ENCODE measurements around the gene MLEC.
"Not testable (repeated sequence)": the region's sequence is repeated elsewhere in the genome, so short reads cannot be mapped to it uniquely, and the experiment has no call there.

MLEC gene

DNA sequence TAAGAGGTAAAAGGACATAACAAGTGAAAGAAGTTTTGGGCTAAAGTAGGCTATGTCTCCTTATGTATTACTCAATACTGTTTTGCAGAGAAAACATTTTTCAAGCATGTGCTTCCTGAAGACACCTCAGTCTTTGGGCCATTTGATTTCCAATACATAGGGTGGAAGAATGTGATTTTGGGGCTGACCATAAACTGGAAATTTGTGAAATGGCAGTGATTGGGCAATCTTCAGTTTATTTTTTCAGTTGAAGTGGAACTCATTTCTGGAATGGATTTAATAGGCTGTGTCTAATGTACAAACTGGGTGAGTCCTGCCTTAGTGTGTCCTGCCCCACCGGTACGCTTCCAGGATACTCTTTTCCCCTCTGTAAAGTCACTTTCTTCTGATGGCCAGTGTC, 35.8 kb downstream of the MLEC start:
- no peak for ATAC-seq

- no peak for ATAC-seq
These were observed 37.8 kb downstream of the MLEC start for GRCh38 chr12:120724720-120725119.

DNA sequence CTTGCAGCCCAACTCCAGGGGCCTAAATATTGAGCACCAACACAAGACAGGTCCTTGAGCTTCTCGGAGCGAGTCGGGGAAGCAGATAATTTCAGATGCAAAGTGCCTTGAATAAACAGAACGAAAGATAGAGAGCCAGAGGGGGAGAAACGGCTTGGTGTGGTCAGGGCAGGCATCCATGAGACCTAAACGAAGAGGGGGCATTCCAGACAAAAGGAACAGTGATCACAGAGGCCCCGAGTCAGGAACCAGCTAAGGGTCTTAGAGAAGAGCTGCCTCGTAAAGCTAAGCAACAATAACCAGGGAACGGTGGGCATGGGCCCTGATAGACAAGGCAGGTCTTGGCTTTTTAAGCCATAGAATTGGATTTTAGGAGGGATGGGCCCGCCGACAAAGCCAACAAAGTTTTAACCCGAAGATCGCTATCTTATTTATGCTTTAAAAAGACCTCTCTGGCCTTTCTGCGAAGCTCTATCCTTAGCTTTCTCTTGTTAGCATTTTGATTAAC, 38.3 kb downstream of the MLEC start:
- no peak for ATAC-seq

DNA sequence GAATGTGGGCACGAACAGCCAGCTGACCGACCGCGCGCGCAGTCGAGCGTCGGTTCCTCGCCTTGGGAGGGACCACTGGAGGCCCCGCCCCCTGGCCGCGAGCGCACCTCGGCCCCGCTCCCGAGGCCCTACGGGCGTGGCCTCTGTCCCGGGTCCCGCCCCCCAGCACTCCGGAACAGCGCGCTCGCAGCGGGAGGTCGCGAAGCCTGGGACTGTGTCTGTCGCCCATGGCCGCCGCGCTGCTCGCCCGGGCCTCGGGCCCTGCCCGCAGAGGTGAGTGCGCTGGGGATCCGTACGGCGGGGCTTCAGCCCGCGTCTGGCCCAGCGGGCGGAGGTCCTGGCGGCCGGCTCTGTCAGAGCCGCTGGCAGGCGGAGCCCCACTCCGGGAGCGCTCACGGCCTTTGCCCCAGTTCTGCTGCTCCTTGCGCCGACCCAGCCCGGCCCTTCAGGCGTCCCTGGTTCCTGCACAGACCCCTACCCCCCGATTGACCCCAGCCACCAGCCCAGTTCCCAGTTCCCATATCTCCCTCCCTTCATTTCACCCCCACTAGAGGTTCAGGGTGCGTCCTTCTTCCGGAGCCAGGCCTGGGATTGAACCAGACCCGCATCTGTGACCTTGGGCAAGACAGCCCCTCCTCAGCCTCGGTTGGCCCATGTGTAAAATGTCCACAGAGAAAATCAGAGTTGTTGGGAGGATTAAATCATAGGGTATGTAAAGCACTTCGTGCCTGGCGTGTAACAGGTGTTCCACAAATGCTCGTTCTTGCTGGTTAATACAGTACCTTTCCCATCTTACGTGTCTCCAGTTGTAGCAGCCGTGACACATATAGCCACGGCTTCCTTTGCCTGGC, 38.9 kb downstream of the MLEC start, which contains the start of gene ACADS:
TSS of gene ACADS (plus strand) at position 168 of the 851 bp plus-strand sequence. CDS start at position 228, 60 bp downstream.
- ATAC-seq, result peak; percentile 100

GRCh38 chr12:120726510-120726793, 39.5 kb downstream of the MLEC start:
- ATAC-seq, result no peak

DNA sequence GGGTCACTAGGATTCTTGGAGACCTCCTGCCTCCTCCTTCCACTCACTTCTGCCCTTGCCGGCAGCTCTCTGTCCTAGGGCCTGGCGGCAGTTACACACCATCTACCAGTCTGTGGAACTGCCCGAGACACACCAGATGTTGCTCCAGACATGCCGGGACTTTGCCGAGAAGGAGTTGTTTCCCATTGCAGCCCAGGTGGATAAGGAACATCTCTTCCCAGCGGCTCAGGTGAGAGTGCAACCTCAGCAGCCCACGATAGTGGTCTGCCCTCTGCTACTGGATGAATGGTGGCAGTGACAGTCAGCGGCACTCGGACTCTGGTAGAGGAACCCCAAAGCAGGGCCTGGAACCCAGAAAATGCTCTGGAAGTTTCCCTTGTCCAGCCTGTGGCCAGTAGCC, 40.0 kb downstream of the MLEC start:
- ATAC-seq, result no peak

- not testable (repeated sequence) for ATAC-seq
These were observed 45.2 kb downstream of the MLEC start for GRCh38 chr12:120732198-120732597.

- no peak for ATAC-seq
These were observed 46.6 kb downstream of the MLEC start for GRCh38 chr12:120733574-120733973.

GRCh38 chr12:120734210-120734609, 47.3 kb downstream of the MLEC start:
- ATAC-seq, result no peak

- no peak for ATAC-seq
These were observed 48.2 kb downstream of the MLEC start for GRCh38 chr12:120735181-120735580.

GRCh38 chr12:120736404-120737331, 49.7 kb downstream of the MLEC start:
- no peak for ATAC-seq

GRCh38 chr12:120737557-120738251, 50.8 kb downstream of the MLEC start:
- ATAC-seq, result no peak

DNA sequence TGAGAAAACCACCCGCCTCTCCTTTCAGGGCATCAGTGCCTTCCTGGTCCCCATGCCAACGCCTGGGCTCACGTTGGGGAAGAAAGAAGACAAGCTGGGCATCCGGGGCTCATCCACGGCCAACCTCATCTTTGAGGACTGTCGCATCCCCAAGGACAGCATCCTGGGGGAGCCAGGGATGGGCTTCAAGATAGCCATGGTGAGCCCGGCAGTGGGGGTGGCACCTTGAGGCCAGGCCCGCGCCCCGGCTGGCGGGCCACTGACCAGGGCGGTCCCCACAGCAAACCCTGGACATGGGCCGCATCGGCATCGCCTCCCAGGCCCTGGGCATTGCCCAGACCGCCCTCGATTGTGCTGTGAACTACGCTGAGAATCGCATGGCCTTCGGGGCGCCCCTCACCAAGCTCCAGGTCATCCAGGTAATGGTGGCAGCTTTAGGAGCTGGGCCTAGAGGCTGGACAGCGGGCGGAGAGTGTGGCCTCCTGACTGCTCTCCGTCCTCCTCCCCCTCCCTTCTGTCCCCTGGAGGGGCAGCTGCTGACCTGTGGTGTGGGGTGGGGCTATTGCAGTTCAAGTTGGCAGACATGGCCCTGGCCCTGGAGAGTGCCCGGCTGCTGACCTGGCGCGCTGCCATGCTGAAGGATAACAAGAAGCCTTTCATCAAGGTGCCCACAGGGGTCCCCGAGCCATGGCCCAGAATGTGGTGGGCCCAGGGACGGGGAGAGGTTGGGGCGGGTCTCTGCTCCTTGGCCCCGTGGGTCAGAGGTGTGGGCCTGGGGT, 51.5 kb downstream of the MLEC start:
- ATAC-seq, result no peak

DNA sequence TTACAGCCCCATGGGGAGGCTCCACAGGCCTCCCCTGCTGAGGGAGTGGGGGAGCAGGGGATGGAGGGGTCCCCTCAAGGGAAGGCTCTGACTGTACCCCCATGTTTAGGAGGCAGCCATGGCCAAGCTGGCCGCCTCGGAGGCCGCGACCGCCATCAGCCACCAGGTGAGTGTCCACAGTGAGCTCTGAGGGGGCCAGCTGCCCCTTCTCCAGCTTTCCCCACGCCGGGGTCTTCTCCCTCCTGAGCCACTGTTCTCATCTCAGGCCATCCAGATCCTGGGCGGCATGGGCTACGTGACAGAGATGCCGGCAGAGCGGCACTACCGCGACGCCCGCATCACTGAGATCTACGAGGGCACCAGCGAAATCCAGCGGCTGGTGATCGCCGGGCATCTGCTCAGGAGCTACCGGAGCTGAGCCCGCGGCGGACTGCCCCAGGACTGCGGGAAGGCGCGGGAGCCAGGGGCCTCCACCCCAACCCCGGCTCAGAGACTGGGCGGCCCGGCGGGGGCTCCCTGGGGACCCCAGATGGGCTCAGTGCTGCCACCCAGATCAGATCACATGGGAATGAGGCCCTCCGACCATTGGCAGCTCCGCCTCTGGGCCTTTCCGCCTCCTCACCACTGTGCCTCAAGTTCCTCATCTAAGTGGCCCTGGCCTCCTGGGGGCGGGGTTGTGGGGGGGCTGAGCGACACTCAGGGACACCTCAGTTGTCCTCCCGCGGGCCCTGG, 52.2 kb downstream of the MLEC start:
- no peak for ATAC-seq

GRCh38 chr12:120739821-120740613, 53.1 kb downstream of the MLEC start:
- no peak for ATAC-seq

GRCh38 chr12:120740871-120741270, 53.9 kb downstream of the MLEC start:
- ATAC-seq, result no peak

- ATAC-seq, result no peak
These were observed 54.8 kb downstream of the MLEC start for GRCh38 chr12:120741476-120742421.

GRCh38 chr12:120744922-120745493, 58.1 kb downstream of the MLEC start:
- no peak for ATAC-seq

- ATAC-seq, result no peak
These were observed 61.3 kb downstream of the MLEC start for GRCh38 chr12:120748242-120748641.

Measured in activated CD4-positive, CD25-positive, alpha-beta regulatory T cell treated with anti-CD3 and anti-CD28 coated beads, Interleukin-2, amount 50 U/mL, for 24 hours (primary cell).